GM18520 (cell line): ENCODE results near the gene HIF1A.
"Not testable (repeated sequence)": the region's sequence is repeated elsewhere in the genome, so short reads cannot be mapped to it uniquely, and the experiment has no call there.

ENCODE experiments used
- ATAC-seq: cut with Tn5 transposase; IDR thresholded peaks from one replicate; pipeline ENCODE4 v1.9.1; 2021; ENCODE audit not compliant: unreplicated experiment

HIF1A gene

GRCh38 chr14:61694830-61695694, at the start of gene HIF1A:
HIF1A (plus strand) TSS chr14:61695513; CDS start chr14:61695805, 292 bp downstream.
- ATAC-seq: peak; percentile 94

DNA sequence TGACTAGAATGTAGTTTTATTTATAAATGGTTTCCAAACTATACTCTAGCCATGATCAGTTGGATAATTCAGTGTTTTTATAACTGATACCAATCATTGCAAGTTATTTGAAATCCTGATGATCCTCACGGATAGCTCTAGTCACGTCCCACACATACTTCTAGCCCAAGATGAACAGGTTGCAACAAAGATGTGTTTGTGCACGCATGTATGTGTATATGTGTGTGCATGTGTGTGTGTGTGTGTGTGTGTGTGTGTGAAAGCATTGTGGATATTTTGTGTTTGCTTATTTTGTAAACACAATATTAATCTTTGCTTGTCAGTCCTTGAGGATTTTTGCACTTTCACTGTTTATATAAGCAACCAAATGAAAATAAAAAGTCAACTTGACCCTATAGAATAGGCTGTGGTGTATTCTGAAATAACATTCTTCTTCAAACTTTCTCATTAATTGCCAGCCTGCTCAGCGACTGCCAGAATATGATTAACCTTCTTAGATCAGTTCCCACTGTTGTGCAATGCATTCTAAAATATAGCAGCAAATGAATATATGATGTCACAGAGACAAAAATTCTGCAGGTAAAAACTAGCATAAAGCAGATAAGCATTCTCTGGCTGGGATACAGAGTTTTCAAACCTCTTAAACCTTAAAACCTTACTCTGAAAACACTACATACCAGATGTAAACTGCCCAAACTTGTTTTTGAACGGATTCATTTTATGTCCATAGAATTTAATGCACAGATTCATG, 48.8 kb upstream of the HIF1A start:
- ATAC-seq: no peak

- no peak for ATAC-seq
Observed at GRCh38 chr14:61647704-61648103, 47.6 kb upstream of the HIF1A start.

- no peak for ATAC-seq
Observed at GRCh38 chr14:61648377-61648776, 46.9 kb upstream of the HIF1A start.

DNA sequence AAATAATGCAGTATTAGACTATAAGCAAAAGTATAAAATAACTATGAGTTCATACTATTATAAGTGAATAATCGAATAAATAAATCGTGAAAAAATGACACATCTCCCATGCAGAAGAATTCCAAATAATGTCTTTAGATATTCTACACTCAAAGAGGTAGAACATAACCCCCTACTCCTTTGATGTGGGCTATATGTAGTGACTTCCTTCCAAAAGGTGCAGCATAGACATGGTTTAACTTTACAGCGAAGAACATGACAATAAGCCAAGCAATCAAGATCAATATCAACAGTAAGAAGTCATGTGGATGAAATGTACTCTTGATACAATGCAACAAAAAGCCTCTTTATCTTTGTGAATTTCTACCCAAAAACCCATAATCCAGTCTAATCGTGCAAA, 46.0 kb upstream of the HIF1A start:
- no peak for ATAC-seq

DNA sequence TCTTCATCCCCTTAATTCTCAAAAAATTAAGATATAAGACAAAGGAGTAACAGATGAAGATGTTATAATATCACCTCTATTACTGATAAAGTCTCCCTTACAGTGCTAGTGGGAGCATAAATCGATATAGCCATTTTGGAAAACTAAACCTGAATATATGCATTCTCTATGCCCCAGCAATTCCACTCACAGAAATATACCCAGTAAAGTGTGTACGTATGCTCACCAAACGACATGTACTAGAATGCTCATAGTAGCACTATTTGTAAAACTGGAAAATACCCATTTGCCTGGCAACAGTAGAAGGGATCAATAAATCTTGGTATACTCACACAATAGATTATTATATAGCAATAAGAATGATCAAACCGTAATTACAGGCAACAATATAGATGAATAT, 44.0 kb upstream of the HIF1A start:
- no peak for ATAC-seq

DNA sequence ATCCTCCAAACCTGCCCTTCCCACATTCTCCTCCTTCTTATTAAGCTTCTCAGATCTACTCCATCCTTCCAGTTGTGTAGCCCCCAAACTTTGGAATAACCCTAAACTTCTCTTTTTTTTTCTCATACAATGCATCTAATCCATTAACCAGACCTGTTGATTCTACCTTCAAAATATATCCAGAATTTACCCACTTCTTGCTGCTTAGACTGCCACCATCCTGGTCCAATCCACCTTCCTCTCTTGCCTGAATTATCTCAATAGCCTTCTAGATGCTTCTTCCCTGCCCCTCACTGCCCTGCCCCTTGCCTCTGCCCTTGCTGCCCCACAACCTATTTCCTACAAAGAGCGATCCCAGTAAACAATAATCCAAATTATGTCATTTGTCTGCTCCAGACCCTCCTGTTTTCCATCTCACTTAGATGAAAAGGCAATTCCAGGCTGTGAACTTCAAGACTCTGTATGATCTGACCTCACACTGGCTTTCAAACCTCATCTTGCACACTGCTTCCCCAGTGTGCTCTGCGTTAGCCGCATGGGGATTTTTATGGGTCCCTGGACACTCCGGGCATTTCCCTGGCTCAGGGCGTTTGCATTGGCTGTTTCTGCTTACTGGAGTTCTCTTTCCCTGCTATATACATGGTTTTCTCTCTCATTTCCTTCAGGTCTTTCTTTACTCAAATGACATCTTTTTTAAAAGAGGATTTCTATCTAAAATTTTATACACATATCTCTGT, 42.6 kb upstream of the HIF1A start:
- peak; percentile 70 for ATAC-seq

DNA sequence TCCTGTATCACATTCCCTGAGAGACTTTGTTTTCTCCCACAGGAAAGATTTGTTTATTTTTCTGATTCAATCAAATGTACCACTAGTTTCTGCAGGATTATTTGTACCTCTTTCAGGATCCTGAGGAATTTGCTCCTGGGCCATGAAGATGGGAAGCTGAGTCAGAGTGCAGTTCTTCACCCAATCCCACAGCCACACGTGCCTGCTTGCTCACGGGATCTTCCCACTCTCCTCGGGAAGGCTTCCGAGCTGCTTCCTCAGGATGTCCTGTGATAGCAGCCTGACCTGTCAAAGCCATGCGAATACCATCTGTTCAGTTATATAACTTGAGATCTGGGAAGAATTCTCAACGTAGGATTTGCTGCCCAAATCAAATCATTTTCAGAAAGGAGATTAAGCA, 41.8 kb upstream of the HIF1A start:
- ATAC-seq: no peak

DNA sequence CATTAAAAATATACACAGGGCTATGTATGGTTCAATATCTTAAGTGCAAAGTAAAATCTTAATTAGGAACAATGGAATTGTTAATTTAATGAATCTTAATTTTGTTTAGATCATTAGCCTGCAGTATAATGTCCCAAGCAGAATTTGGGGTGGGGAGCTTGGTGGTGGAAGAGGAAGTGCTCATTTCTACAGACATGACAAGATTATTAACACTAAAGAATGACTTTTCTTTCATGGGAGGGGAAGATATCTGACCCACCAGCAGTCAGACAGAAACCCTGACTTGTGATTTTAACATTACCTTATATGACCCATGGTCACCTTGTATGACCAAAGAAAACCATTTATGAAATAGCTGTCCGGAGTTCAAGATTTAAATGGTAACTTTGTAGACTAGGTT, 41.3 kb upstream of the HIF1A start:
- ATAC-seq: no peak

DNA sequence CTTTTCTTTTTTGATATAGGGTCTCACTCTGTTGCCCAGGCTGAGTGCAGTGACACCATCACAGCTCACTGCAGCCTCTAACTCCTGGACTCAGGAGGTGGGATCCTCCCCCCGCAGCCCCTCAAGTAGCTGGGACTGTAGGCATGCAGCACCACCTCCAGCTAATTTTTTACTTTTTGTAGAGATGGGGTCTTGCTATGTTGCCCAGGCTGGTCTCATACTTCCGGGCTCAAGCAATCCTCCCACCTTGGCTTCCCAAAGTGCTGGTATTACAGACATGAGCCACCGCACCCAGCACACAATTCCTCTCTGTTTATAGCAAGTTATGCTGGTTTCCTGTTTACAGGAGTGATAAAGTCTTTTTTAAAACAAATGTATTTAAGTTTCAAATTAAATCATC, 39.5 kb upstream of the HIF1A start:
- no peak for ATAC-seq

DNA sequence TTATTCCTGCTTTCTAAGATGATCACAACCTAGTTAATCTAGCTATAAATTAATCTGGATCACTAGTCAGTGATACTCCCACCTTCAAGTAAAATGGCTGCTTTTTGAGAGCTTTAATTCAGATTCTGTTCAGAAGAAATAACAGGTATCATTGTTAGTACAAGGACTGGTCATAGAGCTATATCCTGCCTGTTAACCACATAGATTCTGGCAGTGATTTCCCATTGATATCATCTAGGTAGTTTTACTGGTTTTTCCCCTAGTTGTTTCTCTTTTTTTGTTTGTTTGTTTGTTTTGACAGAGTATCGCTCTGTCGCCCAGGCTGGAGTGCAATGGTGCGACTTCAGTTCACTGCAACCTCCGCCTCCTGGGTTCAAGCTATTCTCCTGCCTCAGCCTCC, 39.0 kb upstream of the HIF1A start:
- ATAC-seq: no peak

DNA sequence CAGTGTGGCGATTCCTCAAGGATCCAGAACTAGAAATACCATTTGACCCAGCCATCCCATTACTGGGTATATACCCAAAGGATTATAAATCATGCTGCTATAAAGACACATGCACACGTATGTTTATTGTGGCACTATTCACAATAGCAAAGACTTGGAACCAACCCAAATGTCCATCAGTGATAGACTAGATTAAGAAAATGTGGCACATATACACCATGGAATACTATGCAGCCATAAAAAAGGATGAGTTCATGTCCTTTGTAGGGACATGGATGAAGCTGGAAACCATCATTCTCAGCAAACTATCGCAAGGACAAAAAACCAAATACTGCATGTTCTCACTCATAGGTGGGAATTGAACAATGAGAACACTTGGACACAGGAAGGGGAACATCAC, 37.2 kb upstream of the HIF1A start:
- ATAC-seq: not testable (repeated sequence)

GRCh38 chr14:61659582-61659981, 35.7 kb upstream of the HIF1A start:
- no peak for ATAC-seq

DNA sequence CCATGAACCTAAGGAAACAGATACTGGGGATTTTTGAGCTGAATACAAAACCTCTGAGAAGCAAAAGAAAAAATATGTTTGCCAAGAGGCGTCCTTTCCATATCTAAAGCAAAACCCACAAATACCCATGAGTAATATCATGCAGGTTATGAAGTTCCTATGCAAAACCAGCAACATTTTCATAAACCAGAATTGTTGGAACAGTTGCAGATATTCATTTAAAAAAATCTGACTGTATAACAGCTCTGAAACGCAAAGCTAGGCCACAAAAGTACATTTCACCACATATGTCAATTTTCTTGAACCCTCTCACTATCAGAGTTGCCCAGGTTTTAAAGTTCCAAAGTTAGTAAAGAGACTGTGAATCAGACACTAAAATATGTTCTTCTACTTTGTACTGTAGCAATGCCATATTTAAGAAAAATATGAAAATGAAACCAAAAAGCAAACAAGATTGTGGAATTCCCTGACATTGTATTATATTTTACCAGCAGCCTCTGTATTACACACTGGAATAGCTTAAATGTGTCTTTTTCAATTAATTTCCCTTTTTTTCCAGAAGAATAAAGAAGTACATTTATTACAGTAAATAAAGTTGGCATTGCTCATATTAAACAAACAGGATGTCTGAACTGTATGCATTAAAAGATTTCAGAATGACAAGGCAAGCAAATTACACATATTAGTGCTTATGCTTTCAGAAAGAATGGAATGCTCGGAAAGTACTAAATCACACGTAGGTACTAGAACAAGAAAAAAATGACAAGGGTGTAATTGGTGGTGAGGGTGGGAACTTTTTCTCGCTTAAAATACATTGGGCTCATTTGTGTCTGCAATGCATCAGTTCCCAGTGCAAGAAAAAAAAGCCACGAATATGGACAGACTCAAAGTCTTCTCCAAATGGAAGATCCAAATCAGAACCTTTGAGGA, 33.6 kb upstream of the HIF1A start:
- peak; percentile 19 for ATAC-seq

DNA sequence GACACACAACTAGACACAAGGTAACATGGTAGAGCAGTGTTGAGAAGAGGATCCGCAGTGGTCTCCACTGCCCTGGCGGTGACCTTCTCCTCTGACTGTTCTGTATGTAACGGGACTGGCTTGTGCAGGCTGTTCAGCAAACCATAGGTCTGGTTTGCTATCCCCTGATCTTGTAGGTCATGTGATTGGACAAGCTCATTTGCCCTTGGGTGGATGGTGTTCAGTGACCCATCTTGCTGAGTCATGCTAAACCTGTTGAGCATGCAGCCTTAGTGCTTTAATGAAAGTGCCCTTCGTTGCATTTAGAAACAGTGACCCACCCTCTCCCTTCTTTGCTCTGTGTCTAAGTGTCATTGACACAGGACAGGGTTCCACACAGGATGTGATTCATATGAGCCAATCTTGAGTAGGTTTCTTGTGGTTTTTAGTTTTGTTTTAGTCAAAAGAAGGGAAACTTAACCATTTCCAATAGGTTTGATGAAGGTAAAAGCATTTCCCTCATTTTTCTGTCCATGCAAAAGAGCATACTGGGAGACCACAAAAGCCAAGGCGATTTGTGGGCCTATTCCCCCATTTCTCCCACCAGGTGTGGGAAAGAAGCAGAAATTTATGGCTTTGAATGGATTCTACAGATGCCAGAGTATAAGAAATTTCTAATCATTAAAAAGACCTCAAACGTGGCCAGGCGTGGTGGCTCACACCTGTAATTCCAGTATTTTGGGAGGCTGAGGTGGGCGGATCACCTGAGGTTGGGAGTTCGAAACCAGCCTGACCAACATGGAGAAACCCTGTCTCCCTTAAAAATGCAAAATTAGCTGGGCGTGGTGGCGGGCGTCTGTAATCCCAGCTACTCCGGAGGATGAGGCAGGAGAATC, 32.6 kb upstream of the HIF1A start:
- peak; percentile 78 for ATAC-seq

DNA sequence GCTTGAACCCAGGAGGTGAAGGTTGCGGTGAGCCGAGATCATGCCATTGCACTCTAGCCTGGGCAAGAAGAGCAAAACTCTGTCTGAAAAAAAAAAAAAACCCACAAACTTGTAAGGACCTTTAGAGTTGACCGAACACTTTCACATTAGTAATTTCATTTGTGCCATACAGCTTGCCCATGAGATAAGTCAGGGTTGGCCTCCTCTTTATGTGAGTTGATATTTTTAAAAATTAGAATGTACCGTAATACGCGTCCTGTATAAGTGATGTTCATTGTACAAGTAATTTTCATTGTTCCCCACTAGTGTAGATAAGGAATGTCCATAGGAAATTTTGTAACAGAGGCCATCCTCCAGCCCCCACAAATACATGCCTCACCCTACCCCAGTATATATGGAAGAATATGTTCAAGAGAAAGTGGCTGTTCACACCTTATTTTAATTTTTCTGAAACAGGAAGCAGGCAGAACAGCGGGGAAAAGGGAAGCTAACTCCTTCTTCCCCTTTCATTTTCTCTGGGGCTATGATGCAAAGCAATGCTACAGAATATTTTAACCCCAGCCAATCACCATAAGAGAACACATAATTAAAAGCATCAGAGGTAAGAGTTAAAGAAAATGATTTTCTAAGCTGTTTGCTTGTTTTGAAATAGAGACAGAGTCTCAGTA, 31.9 kb upstream of the HIF1A start:
- no peak for ATAC-seq

DNA sequence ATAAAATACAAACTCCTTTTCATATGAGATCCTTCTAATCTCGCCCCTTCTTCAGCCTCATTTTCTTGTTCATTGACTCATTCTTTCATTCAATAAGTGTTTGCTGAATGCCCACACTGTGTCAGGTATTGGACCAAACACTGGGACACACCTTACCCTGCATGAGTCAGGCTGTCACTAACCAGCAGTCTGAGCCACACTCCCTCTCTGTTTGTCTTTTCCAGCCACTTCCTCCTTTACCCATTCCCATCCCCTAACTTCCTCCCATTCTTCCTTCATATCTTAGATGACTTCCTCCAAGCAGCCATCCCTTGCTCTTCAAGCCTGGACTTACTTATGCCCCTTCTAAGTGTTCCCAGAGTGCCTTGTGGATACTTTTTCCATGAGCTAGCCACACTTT, 27.0 kb upstream of the HIF1A start:
- no peak for ATAC-seq

DNA sequence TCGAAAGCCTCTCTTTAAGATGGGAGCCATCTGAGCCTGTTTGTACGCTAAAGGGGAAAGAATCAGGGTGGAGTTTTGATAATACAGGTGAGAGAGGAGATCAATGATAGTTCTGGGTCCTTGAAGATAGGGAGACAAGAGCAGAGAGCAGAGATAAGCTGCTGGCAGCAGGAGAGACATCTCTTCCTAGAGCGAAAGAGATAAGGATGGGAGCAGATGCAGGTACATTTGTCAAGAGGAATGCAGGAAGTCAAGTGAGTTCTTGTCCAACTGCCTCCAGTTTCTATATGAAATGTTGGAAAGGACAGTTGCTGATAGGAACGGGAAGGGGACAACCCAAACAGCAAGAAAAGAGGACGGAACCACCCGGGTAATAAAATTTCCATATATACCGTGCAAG, 24.7 kb upstream of the HIF1A start:
- no peak for ATAC-seq

DNA sequence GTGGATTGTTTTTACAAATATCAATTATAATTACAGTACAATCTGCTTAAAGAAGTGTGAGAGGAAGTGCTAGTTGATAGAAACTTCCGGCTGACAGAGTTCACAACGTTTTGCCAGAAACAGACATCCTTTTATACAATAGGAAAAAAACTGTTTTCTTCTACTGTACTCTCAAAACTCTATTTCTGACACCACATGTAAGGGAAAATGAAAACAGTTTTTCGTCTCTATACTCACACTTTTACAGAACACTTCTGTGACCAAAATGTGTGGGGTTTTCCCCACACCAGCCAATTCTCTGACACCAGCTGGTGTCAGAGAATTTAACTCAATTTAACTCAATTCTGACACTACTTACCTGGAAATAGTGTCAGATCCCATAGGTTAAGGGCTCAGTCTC, 24.2 kb upstream of the HIF1A start:
- ATAC-seq: peak; percentile 89
